ENCODE data around the gene SOX18.
A peak's percentile ranks its signal among the peaks of the same experiment; 100 is the strongest.

The SOX18 gene

DNA sequence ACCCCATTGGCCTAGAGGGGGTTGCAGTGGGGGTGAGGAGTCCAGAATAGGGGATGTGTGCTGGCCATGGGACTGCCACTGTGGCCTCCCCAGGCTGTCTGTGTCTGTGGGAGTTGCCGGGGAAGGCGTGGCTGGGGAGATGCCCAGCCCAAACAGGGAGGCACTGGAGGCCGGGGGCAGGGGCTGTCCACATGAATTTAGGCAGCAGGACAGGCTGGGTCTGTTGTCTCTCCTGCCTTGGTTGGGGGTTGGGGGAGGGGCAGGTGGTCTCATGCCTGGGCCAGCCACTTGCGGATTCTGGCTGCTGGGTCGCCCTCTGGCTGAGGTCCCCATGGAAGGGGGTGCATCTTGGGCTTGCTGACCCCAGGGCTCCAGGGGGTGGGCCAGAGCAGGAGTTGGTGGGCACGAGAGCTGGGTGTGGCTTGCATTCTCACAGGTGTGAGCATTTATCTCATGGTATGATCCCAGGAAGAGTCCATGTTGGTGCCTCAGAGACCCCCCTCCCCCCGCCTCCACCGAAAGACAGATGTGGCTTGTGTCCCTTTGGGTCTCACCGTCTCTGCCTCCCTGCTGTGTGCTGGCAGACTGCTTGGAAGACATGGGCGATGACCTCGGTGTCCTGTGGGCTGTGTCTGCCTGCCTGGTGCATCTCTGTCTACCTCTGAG, 4.0 kb downstream of the SOX18 start:
- H3K4me3 ChIP-seq (ENCODE audit: low read length): no peak overlapping the region
- TF ChIP-seq ZNF274 (IDR thresholded peaks at IDR 0.05; ENCODE audit: low read depth, low read length): no peak

DNA sequence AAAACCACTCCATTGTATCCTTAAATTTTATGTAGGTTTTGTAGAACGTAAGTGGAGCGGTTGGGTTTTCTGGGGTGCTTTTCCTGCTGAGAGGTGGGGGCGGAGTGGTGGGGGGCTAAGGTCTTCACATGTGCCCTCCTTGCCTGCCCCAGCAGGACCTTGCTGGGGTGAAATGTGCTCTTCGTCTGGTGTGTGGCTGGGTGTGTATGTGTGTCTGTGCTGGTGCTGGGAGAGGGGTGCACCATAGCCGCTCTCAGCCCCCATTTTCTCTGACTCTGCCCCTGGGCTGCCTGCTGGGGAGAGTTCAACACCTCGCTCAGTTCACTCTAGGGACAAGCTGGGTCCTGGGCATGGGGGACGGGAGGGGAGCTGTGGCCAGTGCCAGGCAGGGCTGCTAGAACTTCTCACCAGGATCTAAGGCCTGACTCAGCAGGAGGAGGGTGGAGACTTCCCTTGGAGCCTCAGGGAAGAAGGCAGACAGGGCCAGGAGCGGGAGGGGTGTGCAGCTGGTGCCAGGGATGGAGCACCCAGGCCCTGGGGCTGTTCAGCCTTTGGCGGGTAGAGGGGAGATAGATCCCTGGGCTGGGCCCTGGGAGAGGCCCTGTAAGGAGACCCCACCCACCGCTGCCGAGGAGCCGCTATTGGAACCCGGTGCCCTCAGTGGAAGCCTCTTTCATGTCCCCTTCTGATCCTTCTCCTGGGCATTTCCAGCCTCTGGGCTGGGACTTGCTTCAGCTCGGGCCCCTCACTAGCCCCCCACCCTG, 4.8 kb downstream of the SOX18 start:
- no peak for TF ChIP-seq ZNF274 (IDR thresholded peaks at IDR 0.05; ENCODE audit: low read depth, low read length)
- H3K4me3 ChIP-seq (ENCODE audit: low read length): no peak overlapping the region

DNA sequence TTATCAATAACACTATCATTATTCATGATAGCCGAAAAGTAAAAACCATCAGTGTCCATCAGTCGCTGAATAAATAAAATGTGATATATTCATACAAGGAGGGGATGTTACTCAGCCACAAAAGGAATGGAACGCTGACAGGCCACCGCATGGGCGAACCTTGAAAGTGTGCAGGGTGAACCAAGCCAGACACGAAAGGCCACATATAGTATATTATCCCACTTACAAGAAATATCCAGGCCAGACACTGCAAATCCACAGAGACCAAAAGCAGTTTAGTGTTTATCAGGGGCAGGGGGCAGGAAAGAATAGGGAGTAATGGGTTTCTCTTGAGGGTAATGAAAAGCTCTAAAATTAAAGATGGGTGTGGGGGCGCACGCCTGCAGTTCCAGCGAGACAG, 5.7 kb downstream of the SOX18 start:
- no peak overlapping the region for H3K4me3 ChIP-seq (ENCODE audit: low read length)
- no peak for TF ChIP-seq ZNF274 (IDR thresholded peaks at IDR 0.05; ENCODE audit: low read depth, low read length)

DNA sequence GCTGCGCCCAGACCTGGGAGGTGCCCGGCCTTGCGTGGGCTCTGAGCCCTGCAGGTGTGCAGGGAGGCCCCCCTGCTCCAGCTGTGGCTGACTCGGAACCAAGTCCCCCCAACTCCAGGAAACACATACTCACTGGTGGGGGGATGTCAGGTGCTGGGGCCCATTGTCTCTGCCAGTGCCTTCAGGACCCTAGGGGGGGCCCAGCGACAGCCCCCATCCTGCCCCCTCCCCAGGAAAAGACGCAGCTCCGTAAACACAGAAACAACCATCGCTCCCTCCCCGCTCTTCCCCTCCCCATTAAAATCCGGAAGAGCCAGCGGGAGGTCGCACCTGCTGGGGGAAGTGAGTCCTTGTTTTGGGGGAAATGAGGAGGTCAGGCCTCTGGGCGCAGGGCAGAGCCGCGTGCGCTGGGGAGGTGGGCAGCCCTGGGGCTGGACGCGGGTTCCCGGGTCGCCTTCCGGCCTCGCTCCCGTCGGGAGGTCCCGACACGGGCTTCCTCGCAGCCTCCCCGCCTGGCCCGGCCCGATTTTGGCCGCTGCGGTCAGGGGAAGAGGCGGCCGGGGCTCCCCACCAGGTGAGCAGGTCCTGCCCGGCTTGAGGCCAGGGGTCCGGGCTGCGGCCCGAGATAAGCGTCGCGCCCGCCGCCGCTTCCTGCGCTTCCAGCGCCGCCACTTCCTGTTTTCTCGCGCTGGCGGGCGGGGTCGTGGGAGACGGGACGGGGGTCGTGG, 7.2 kb downstream of the SOX18 start:
- TF ChIP-seq ZNF274 (IDR thresholded peaks at IDR 0.05; ENCODE audit: low read depth, low read length): no peak
- H3K4me3 ChIP-seq (ENCODE audit: low read length): peak overlapping the region; percentile 23; the same call in 1 of the 2 replicates

DNA sequence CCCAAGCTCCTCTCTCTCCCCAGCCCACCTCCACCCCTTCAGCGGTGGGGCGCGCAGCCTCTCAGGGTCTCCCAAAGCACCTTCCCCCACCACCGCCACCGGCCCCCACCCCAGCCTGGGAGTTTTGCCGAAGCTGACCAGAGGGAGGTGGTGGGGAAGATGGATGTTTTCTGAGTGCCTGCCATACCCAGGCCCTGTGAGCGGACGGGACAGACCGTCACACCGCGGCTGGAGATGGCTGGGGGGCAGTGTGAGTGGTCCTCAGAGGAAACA, 7.7 kb downstream of the SOX18 start:
- peak overlapping the region; percentile 23; the same call in 1 of the 2 replicates for H3K4me3 ChIP-seq (ENCODE audit: low read length)

DNA sequence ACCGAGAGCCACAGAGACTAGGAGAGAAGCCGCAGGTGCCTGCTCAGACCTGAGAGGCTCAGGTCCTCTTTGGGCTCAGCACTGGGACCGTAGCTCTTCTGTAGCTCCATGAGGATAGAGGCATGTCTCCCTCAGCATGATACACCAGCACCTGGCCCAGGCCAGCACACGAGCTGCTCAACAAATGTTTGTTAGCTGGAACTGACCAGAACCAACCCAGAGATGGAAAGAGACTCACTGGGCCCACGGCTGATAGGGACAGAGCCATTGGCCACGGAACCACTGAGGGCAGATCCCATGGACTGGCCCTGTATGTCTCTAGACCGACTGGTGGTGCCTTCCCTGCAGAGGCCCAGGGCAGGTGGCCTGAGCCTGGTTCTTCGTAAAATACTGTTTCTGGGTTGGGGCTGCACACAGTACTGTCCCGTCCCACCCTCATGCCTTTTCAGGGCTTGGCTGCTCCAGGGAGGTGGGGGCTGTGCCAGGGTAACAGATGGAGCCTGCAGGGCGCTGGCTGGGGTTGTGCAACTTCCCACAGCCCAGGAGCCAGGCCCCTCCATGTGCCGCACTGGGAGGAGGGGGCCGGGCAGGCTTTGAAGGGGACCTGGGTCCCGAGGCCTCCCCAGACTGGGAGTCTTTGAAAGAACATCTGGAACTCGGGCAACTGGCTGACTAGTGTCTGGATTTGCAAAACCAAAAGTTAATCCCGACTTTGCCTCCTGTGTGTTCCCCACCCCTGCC, 8.2 kb downstream of the SOX18 start:
- no peak overlapping the region for H3K4me3 ChIP-seq (ENCODE audit: low read length)
- TF ChIP-seq ZNF274 (IDR thresholded peaks at IDR 0.05; ENCODE audit: low read depth, low read length): no peak

More for the DNA sequence above, 7.7 kb downstream of the SOX18 start:
- no peak for TF ChIP-seq ZNF274 (IDR thresholded peaks at IDR 0.05; ENCODE audit: low read depth, low read length)

DNA sequence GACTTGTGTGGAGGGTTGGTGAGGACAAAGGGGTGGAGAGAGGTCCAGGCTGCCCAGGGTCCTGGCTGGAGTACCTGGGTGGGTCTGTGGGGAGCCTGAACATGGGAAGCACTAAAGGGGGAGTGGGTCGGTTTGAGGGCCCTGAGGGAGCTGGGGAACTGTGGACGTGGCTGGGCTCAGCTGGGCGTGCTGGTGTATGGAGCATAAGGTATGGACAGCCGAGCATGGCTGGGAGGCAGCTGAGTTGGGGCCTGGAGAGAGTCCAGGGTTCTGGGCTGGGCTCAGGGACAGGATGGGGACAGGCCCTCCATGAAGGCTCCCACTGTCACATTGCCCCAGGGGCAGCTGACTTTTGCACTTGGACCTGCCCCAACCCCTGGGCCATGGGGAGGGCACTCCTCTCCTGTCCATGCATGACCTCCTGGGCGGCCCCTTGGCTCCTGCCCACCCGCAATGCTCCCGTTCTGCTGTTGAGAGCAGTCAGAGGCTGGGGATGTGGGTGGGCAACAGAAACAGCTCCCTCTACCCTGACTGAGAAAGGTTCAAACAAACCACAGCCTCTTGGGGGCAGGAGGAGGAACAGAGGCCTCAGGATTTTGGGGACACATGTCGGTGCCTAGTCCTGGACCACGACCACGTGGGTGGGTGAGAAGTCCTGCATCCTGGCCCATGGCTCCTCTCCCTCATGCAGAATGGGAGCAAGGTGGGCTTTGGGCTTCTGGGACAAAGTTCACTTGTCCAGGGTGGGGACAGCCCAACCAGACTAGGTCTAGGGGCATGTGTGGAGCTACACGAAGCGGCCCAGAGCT, 9.0 kb downstream of the SOX18 start:
- H3K4me3 ChIP-seq (ENCODE audit: low read length): no peak overlapping the region
- TF ChIP-seq ZNF274 (IDR thresholded peaks at IDR 0.05; ENCODE audit: low read depth, low read length): no peak

DNA sequence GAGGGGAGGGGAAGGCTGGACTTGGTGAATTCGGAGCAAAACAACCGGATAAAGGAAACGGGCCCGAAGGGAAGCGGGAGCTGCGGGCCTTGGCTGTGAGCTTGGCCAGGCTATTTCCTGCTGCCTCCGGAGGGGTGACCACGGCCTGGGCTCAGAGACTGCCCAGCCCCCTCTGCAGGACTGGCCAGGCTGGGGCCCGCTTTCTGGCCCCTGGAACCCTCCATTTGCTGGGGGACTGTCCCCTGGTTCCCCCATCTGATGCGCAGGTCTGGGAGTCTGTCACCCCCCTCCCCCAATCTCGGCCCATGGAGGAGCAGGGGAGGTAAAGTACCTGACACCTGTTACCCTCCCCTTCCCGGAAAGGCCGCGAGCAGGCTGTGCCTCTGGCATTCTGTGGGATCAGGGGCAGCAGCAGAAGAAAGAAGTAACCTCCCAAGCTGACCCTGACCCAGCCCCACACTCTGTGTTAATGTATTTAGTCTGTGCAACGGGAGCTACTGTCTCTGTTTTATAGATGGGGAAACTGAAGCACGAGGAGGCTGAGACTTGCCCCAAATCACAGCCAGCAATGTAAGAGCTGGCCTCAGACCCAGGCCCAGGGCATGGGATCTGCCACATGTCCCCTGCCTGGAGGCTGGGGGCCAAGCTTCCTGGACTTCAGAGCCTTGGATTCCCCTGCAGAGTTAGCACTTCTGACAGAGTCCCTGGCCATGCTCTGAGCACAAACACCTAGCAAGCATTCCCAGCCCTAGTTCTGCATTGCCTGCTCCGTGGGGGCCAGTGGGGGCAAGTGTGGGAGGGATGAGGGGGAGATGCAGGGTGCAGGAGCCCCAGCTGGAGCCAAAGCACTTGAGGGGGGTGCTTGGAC, 9.9 kb downstream of the SOX18 start:
- H3K4me3 ChIP-seq (ENCODE audit: low read length): peak overlapping the region; percentile 58; the same call in 1 of the 2 replicates
- no peak for TF ChIP-seq ZNF274 (IDR thresholded peaks at IDR 0.05; ENCODE audit: low read depth, low read length)

DNA sequence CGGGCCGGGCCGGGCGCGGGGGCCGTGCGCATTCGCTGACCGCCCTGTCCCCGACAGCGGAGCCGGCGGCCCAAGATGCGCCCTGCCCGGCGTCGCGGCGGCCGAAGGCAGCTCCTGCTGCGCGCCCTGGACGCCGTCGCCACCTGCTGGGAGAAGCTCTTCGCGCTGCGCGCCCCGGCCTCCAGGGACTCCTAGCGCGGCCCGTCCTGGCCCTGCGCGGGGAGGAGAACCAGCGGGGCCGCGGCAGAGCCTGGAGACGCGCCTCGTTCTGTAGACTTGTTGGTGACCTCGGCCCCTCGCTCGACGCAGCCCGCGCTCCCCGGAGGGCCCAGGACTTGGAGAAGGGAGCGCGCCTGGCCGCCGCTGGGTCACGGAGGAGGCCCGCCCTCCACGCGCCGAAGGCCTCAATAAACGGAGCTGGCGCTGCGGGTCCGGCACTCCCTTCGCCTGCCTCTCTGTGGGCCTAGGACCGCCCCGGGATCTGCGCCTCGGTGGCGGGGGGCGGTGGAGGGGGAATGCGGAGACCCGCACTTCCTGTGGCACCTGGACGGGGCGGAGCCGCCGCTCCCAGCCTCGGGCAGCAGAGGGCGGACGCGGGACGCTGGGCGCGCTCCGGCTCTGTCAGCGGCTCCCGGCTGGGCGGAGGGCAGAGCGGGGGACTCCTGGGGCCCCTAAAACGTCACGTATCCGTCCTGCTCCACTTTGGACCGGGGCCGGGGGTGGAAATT, 10.7 kb downstream of the SOX18 start:
- H3K4me3 ChIP-seq (ENCODE audit: low read length): peak overlapping the region; percentile 58; the same call in 1 of the 2 replicates
- no peak for TF ChIP-seq ZNF274 (IDR thresholded peaks at IDR 0.05; ENCODE audit: low read depth, low read length)

DNA sequence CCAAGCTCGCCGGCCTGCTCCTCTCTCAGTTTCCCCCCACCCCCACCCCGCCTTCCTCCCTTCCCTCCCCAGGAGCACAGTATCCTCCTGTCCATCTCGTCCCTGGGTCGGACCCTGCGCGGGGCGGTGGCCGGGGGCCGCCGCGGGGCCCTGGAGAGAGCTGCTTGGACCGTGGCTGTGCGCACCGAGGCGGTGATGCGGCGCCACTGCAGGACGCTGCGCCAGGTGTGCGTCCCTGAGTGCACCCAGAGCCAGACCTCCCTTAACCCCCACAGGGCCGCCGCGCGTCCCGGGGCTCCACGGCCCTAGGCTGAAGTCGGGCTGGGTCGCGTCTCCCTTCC, 11.2 kb downstream of the SOX18 start:
- no peak for TF ChIP-seq ZNF274 (IDR thresholded peaks at IDR 0.05; ENCODE audit: low read depth, low read length)
- H3K4me3 ChIP-seq (ENCODE audit: low read length): peak overlapping the region; percentile 58; the same call in 1 of the 2 replicates

DNA sequence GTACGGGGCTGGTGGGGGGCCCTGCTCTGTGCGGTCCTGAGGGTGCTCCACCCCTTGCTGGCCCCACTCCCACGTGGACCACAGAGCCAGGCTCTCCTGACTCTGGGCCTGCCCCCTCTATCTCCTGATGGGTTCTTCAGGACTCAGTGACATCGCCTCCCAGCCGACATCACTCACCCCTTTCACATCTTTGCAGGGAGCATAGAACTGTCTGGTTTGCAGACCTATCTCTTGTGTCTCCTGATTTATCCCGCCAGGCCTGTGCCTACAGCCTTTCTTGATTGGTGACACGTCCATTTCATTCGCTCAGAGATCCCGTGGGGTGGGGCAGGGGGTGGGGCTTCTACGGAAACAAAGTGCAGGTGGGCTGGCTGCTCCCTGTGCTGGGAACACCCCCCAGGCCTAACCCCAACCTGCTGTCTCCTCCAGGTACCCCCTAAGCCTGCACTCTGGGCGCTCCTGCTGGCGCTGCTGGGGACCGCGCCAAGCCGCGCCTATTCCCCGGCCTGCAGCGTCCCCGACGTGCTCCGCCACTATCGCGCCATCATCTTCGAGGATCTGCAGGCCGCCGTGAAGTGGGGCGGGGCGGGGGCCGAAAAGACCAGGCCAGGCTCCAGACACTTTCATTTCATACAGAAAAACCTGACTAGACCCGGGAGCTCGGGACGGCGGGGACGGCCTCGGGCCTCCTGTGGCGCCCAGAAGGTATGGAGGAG, 11.8 kb downstream of the SOX18 start:
- TF ChIP-seq ZNF274 (IDR thresholded peaks at IDR 0.05; ENCODE audit: low read depth, low read length): no peak
- peak overlapping the region; percentile 58; the same call in 1 of the 2 replicates for H3K4me3 ChIP-seq (ENCODE audit: low read length)

DNA sequence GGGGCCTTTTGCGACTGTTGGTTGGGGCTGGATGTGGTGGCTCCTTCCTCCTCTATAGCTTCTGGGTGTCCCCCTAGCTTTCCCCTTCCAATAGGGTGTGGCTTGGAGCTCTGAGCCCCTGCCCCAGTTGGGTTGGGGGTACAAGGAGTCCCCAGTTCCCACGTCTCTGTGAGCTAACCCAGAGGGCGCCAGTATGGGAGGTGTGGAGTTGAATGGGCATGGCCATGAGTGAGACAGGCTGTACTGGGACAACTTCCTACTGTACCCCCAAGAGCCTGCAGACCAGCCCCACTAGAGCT, 12.3 kb downstream of the SOX18 start:
- no peak overlapping the region; the same call in 1 of the 2 replicates for H3K4me3 ChIP-seq (ENCODE audit: low read length)

More for the DNA sequence above, 12.3 kb downstream of the SOX18 start:
- TF ChIP-seq ZNF274 (IDR thresholded peaks at IDR 0.05; ENCODE audit: low read depth, low read length): no peak
